ENCODE data around the gene VTI1A. TPM values are rescaled to one million over a fixed set of nuclear protein-coding genes. Genes with fewer than 3 reads are reported as not detected.

VTI1A gene
- total RNA-seq, 1 donor from 2014 or later = 36.9 TPM

GRCh38 chr10:112715581-112715980, 268.6 kb downstream of the VTI1A start:
- ATAC-seq = no peak
- no peak overlapping the region for H3K4me3 ChIP-seq
- H3K9me3 ChIP-seq = no peaks in the 10 kb centered on the region
- no peaks in the 10 kb centered on the region for H3K36me3 ChIP-seq
- H3K27me3 ChIP-seq (ENCODE audit: low read depth) = no peaks in the 10 kb centered on the region
- H3K4me1 ChIP-seq = no peaks in the 10 kb centered on the region
- intact Hi-C loops (cut with DNase I) = no loop called here
- H3K27ac ChIP-seq = no peak overlapping the region
- no peak for TF ChIP-seq CTCF (IDR thresholded peaks at IDR 0.05)
- no peak for DNase-seq

GRCh38 chr10:112716076-112716475, 269.1 kb downstream of the VTI1A start:
- Histone ChIP-seq H3K4me1 (no peaks in the 10 kb centered on the region), H3K9me3 (no peaks in the 10 kb centered on the region), H3K36me3 (no peaks in the 10 kb centered on the region), H3K27ac (no peak overlapping the region), H3K4me3 (no peak overlapping the region), H3K27me3 (ENCODE audit: low read depth) (no peaks in the 10 kb centered on the region)
- no peak for DNase-seq
- intact Hi-C loops (cut with DNase I) = no loop called here
- no peak for ATAC-seq
- no peak for TF ChIP-seq CTCF (IDR thresholded peaks at IDR 0.05)

GRCh38 chr10:112716924-112717413, 270.0 kb downstream of the VTI1A start:
- ATAC-seq = no peak
- DNase-seq = no peak

GRCh38 chr10:112720178-112720577, 273.2 kb downstream of the VTI1A start:
- no peak overlapping the region for H3K27ac ChIP-seq
- intact Hi-C loops (cut with DNase I) = no loop called here
- no peak for ATAC-seq

More at GRCh38 chr10:112716924-112717413, 270.0 kb downstream of the VTI1A start:
- intact Hi-C loops (cut with DNase I) = no loop called here
- H3K4me1 ChIP-seq = no peaks in the 10 kb centered on the region
- H3K27me3 ChIP-seq (ENCODE audit: low read depth) = no peaks in the 10 kb centered on the region
- no peak overlapping the region for H3K4me3 ChIP-seq
- no peak overlapping the region for H3K27ac ChIP-seq
- no peaks in the 10 kb centered on the region for H3K36me3 ChIP-seq
- TF ChIP-seq CTCF (IDR thresholded peaks at IDR 0.05) = no peak
- no peaks in the 10 kb centered on the region for H3K9me3 ChIP-seq

GRCh38 chr10:112721080-112721698, 274.2 kb downstream of the VTI1A start:
- peak; percentile 77 for TF ChIP-seq CTCF (IDR thresholded peaks at IDR 0.05)

More at GRCh38 chr10:112720178-112720577, 273.2 kb downstream of the VTI1A start:
- Histone ChIP-seq H3K9me3 (no peaks in the 10 kb centered on the region), H3K4me3 (no peak overlapping the region), H3K27me3 (ENCODE audit: low read depth) (no peaks in the 10 kb centered on the region), H3K36me3 (no peaks in the 10 kb centered on the region), H3K4me1 (no peaks in the 10 kb centered on the region)
- no peak for TF ChIP-seq CTCF (IDR thresholded peaks at IDR 0.05)
- no peak for DNase-seq

More at GRCh38 chr10:112721080-112721698, 274.2 kb downstream of the VTI1A start:
- Histone ChIP-seq H3K4me3 (no peak overlapping the region), H3K4me1 (no peaks in the 10 kb centered on the region), H3K27ac (no peak overlapping the region), H3K9me3 (no peaks in the 10 kb centered on the region), H3K36me3 (no peaks in the 10 kb centered on the region), H3K27me3 (ENCODE audit: low read depth) (no peaks in the 10 kb centered on the region)
- ATAC-seq (peak; percentile 48 to 71), DNase-seq (no peak)
- intact Hi-C loops (cut with DNase I) = no loop called here
